ENCODE measurements around the gene FXYD6.
"Not testable (repeated sequence)": the region's sequence is repeated elsewhere in the genome, so short reads cannot be mapped to it uniquely, and the experiment has no call there.

FXYD6 gene

GRCh38 chr11:117815262-117815803, 61.1 kb downstream of the FXYD6 start:
- DNase-seq, result no peak

GRCh38 chr11:117814766-117815261, 61.6 kb downstream of the FXYD6 start:
- DNase-seq, result no peak

- no peak for DNase-seq
These were observed 62.2 kb downstream of the FXYD6 start for GRCh38 chr11:117814204-117814765.

- not testable (repeated sequence) for DNase-seq
These were observed 66.4 kb downstream of the FXYD6 start for GRCh38 chr11:117810056-117810451.

GRCh38 chr11:117809236-117810055, 67.0 kb downstream of the FXYD6 start:
- DNase-seq, result peak; percentile 96

GRCh38 chr11:117808784-117809183, 67.7 kb downstream of the FXYD6 start:
- no peak for DNase-seq

- DNase-seq, result peak; percentile 62
These were observed 68.8 kb downstream of the FXYD6 start for GRCh38 chr11:117807482-117808327.

GRCh38 chr11:117806846-117807245, 69.6 kb downstream of the FXYD6 start:
- no peak for DNase-seq

- DNase-seq, result no peak
These were observed 71.4 kb downstream of the FXYD6 start for GRCh38 chr11:117805045-117805444.

- no peak for DNase-seq
These were observed 72.6 kb downstream of the FXYD6 start for GRCh38 chr11:117803896-117804295.

GRCh38 chr11:117799634-117800033, 76.8 kb downstream of the FXYD6 start:
- DNase-seq, result peak; percentile 63

GRCh38 chr11:117796872-117797529, 79.5 kb downstream of the FXYD6 start, which contains the start of gene DSCAML1:
TSS of gene DSCAML1 (minus strand) at chr11:117797216. CDS start at chr11:117797079, 137 bp downstream.
- DNase-seq, result peak; percentile 80

- no peak for DNase-seq
These were observed 80.0 kb downstream of the FXYD6 start for GRCh38 chr11:117796456-117796871.

- peak; percentile 85 for DNase-seq
These were observed 80.6 kb downstream of the FXYD6 start for GRCh38 chr11:117795638-117796455.

GRCh38 chr11:117794772-117795629, 81.5 kb downstream of the FXYD6 start:
- peak; percentile 79 for DNase-seq

GRCh38 chr11:117794135-117794534, 82.3 kb downstream of the FXYD6 start:
- peak; percentile 79 for DNase-seq

GRCh38 chr11:117793583-117793982, 82.9 kb downstream of the FXYD6 start:
- DNase-seq, result peak; percentile 85

- peak; percentile 99 for DNase-seq
These were observed 83.5 kb downstream of the FXYD6 start for GRCh38 chr11:117792992-117793391.

GRCh38 chr11:117792241-117792640, 84.2 kb downstream of the FXYD6 start:
- no peak for DNase-seq

- no peak for DNase-seq
These were observed 86.2 kb downstream of the FXYD6 start for GRCh38 chr11:117790279-117790678.

All from NCI-H526 treated with DMSO at 0.1 percent for 48 hours (cell line).